ENCODE measurements around the gene HEXIM1. TPM values are rescaled to one million over a fixed set of nuclear protein-coding genes. Genes with fewer than 3 reads are reported as not detected.

Gene HEXIM1
- total and polyA plus RNA-seq, 2 experiments from 2014 or later: 9.2 to 10.9 TPM

DNA sequence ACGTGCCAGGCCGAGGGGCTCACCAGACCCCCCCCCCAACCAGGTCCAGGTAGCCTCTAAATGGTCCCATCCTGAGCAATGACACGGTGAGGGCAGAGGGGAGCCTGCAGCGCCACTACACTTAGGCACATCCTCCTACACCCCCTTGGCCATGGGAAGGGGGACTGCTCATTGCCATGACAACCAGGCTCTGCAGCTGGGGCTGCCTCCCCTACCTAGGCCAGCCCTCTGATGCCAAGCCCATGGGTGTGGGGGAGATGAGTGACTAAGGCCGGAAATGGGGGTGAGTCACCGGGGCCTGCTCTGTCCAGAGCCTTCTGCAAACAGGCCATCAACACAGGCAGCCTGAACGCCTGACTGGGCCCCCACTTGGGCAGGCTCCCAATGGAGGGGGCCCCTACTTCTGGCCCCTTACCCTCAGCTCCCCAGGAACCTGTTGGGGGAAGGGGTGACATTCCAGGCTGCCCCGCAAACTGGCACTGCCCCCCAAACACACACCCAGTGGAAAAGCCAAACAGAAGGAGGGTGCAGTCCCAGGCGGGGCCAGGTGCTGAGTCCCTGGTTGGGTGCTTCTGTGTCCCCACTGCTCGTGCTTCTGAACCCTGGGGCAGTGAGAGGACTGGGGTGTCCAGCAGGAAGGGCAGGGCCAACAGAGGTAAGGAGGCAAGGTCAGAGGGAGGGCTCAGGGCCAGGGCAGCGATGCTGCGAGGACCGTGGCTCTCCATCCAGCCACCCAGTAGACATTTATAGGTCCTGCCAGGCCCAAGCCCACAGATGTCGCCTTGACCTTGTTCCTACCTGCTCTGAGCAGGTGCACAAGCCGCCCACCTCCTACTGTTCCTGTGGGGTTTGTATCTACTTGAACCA lies 24.1 kb upstream of the HEXIM1 start:
- no peaks in the 10 kb centered on the region for H3K9me2 ChIP-seq (ENCODE audit: insufficient read depth)
- H2AFZ ChIP-seq: no peak overlapping the region
- H3K4me2 ChIP-seq: no peak overlapping the region
- H3K4me3 ChIP-seq: no peak overlapping the region
- no peaks in the 10 kb centered on the region for H3K4me1 ChIP-seq (ENCODE audit: insufficient read depth)
- Mint-ChIP-seq H3K9me3 (no peaks in the 10 kb centered on the region), H3K4me1 (peaks cover 11% of the 10 kb centered on the region; the same call in 2 of the 3 replicates), H3K27me3 (ENCODE audit: insufficient read depth, low read depth, poor library complexity) (peaks cover 18% of the 10 kb centered on the region), H3K4me3 (no peak overlapping the region), H3K36me3 (ENCODE audit: low read depth) (no peaks in the 10 kb centered on the region), H3K27ac (no peak overlapping the region)
- TF ChIP-seq CREB1 (CRISPR knock-in tag; IDR thresholded peaks at IDR 0.05; ENCODE audit: low read depth) (no peak), EZH2 (IDR thresholded peaks at IDR 0.05; ENCODE audit: low read depth, unreplicated experiment) (no peak), STAT1 (IDR thresholded peaks at IDR 0.05; ENCODE audit: unreplicated experiment) (no peak), JUNB (IDR thresholded peaks at IDR 0.05; ENCODE audit: unreplicated experiment) (no peak), NANOG (IDR thresholded peaks at IDR 0.05; ENCODE audit: borderline replicate concordance) (no peak), EZH2phosphoT487 (IDR thresholded peaks at IDR 0.05; ENCODE audit: unreplicated experiment) (no peak), ZNF114 (CRISPR knock-in tag; IDR thresholded peaks at IDR 0.05) (no peak), POLR2AphosphoS5 (IDR thresholded peaks at IDR 0.05; ENCODE audit: low read depth) (no peak)
- TF ChIP-seq, protein P1, sequence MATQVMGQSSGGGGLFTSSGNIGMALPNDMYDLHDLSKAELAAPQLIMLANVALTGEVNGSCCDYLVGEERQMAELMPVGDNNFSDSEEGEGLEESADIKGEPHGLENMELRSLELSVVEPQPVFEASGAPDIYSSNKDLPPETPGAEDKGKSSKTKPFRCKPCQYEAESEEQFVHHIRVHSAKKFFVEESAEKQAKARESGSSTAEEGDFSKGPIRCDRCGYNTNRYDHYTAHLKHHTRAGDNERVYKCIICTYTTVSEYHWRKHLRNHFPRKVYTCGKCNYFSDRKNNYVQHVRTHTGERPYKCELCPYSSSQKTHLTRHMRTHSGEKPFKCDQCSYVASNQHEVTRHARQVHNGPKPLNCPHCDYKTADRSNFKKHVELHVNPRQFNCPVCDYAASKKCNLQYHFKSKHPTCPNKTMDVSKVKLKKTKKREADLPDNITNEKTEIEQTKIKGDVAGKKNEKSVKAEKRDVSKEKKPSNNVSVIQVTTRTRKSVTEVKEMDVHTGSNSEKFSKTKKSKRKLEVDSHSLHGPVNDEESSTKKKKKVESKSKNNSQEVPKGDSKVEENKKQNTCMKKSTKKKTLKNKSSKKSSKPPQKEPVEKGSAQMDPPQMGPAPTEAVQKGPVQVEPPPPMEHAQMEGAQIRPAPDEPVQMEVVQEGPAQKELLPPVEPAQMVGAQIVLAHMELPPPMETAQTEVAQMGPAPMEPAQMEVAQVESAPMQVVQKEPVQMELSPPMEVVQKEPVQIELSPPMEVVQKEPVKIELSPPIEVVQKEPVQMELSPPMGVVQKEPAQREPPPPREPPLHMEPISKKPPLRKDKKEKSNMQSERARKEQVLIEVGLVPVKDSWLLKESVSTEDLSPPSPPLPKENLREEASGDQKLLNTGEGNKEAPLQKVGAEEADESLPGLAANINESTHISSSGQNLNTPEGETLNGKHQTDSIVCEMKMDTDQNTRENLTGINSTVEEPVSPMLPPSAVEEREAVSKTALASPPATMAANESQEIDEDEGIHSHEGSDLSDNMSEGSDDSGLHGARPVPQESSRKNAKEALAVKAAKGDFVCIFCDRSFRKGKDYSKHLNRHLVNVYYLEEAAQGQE (IDR thresholded peaks at IDR 0.05; ENCODE audit: unreplicated experiment): no peak
- TF ChIP-seq, protein P2, sequence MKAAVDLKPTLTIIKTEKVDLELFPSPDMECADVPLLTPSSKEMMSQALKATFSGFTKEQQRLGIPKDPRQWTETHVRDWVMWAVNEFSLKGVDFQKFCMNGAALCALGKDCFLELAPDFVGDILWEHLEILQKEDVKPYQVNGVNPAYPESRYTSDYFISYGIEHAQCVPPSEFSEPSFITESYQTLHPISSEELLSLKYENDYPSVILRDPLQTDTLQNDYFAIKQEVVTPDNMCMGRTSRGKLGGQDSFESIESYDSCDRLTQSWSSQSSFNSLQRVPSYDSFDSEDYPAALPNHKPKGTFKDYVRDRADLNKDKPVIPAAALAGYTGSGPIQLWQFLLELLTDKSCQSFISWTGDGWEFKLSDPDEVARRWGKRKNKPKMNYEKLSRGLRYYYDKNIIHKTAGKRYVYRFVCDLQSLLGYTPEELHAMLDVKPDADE (IDR thresholded peaks at IDR 0.05): no peak
- TF ChIP-seq, protein P3, sequence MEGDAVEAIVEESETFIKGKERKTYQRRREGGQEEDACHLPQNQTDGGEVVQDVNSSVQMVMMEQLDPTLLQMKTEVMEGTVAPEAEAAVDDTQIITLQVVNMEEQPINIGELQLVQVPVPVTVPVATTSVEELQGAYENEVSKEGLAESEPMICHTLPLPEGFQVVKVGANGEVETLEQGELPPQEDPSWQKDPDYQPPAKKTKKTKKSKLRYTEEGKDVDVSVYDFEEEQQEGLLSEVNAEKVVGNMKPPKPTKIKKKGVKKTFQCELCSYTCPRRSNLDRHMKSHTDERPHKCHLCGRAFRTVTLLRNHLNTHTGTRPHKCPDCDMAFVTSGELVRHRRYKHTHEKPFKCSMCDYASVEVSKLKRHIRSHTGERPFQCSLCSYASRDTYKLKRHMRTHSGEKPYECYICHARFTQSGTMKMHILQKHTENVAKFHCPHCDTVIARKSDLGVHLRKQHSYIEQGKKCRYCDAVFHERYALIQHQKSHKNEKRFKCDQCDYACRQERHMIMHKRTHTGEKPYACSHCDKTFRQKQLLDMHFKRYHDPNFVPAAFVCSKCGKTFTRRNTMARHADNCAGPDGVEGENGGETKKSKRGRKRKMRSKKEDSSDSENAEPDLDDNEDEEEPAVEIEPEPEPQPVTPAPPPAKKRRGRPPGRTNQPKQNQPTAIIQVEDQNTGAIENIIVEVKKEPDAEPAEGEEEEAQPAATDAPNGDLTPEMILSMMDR (conservative IDR thresholded peaks at IDR 0.05; ENCODE audit: low read depth in 2 of 2): no peak
- TF ChIP-seq, protein P4, sequence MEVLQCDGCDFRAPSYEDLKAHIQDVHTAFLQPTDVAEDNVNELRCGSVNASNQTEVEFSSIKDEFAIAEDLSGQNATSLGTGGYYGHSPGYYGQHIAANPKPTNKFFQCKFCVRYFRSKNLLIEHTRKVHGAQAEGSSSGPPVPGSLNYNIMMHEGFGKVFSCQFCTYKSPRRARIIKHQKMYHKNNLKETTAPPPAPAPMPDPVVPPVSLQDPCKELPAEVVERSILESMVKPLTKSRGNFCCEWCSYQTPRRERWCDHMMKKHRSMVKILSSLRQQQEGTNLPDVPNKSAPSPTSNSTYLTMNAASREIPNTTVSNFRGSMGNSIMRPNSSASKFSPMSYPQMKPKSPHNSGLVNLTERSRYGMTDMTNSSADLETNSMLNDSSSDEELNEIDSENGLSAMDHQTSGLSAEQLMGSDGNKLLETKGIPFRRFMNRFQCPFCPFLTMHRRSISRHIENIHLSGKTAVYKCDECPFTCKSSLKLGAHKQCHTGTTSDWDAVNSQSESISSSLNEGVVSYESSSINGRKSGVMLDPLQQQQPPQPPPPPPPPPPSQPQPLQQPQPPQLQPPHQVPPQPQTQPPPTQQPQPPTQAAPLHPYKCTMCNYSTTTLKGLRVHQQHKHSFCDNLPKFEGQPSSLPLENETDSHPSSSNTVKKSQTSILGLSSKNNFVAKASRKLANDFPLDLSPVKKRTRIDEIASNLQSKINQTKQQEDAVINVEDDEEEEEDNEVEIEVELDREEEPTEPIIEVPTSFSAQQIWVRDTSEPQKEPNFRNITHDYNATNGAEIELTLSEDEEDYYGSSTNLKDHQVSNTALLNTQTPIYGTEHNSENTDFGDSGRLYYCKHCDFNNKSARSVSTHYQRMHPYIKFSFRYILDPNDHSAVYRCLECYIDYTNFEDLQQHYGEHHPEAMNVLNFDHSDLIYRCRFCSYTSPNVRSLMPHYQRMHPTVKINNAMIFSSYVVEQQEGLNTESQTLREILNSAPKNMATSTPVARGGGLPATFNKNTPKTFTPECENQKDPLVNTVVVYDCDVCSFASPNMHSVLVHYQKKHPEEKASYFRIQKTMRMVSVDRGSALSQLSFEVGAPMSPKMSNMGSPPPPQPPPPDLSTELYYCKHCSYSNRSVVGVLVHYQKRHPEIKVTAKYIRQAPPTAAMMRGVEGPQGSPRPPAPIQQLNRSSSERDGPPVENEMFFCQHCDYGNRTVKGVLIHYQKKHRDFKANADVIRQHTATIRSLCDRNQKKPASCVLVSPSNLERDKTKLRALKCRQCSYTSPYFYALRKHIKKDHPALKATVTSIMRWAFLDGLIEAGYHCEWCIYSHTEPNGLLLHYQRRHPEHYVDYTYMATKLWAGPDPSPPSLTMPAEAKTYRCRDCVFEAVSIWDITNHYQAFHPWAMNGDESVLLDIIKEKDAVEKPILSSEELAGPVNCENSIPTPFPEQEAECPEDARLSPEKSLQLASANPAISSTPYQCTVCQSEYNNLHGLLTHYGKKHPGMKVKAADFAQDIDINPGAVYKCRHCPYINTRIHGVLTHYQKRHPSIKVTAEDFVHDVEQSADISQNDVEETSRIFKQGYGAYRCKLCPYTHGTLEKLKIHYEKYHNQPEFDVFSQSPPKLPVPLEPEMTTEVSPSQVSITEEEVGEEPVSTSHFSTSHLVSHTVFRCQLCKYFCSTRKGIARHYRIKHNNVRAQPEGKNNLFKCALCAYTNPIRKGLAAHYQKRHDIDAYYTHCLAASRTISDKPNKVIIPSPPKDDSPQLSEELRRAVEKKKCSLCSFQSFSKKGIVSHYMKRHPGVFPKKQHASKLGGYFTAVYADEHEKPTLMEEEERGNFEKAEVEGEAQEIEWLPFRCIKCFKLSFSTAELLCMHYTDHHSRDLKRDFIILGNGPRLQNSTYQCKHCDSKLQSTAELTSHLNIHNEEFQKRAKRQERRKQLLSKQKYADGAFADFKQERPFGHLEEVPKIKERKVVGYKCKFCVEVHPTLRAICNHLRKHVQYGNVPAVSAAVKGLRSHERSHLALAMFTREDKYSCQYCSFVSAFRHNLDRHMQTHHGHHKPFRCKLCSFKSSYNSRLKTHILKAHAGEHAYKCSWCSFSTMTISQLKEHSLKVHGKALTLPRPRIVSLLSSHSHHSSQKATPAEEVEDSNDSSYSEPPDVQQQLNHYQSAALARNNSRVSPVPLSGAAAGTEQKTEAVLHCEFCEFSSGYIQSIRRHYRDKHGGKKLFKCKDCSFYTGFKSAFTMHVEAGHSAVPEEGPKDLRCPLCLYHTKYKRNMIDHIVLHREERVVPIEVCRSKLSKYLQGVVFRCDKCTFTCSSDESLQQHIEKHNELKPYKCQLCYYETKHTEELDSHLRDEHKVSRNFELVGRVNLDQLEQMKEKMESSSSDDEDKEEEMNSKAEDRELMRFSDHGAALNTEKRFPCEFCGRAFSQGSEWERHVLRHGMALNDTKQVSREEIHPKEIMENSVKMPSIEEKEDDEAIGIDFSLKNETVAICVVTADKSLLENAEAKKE (CRISPR knock-in tag; IDR thresholded peaks at IDR 0.05): no peak
- DNase-seq (ENCODE audit: low spot score) (peak; percentile 44), ATAC-seq (no peak)
- H3K27me3 ChIP-seq (ENCODE audit: insufficient read depth): no peaks in the 10 kb centered on the region
- H3K79me2 ChIP-seq (replicated peaks; ENCODE audit: insufficient read depth): 0 out of 2 replicates have a peak, but pooled peaks cover 2% of the 10 kb centered on the region
- no peaks in the 10 kb centered on the region for H3K36me3 ChIP-seq (ENCODE audit: insufficient read depth)
- H3K27ac ChIP-seq (ENCODE audit: low read depth): no peak overlapping the region
- H3F3A ChIP-seq (replicated peaks; ENCODE audit: low read depth): 0 out of 2 replicates have a peak, but pooled peaks cover 4% of the 10 kb centered on the region
- H4K20me1 ChIP-seq (replicated peaks; ENCODE audit: insufficient read depth): no peaks in the 10 kb centered on the region; the same call in 1 of the 2 replicates
